ENCODE results near the gene GMDS. TPM values are rescaled to one million over a fixed set of nuclear protein-coding genes. Genes with fewer than 3 reads are reported as not detected.
A peak's percentile ranks its signal among the peaks of the same experiment; 100 is the strongest.

GMDS gene
- total RNA-seq, 4 donors from 2014 or later: 9.5 to 32.8 (median 22.4) TPM

GRCh38 chr6:1618311-1619097, 626.9 kb downstream of the GMDS start:
- intact Hi-C loops (cut with DNase I): no loop called here
- Histone ChIP-seq H3K27ac (peak overlapping the region; percentile 41 to 49 (median 46)), H3K9me3 (no peaks in the 10 kb centered on the region), H3K4me3 (replicated peaks in 1 of 3) (no peak overlapping the region), H3K27me3 (peaks cover 31% of the 10 kb centered on the region), H3K36me3 (no peaks in the 10 kb centered on the region), H3K4me1 (peaks cover 8 to 30% of the 10 kb centered on the region in 2 donors)
- 68 to 77% methylated on average over 27 to 31 of the region's 31 CpGs for WGBS, 2 donors
- DNase-seq: no peak
- TF ChIP-seq CTCF (IDR thresholded peaks at IDR 0.05): no peak
- TF ChIP-seq POLR2A (IDR thresholded peaks at IDR 0.05): no peak

GRCh38 chr6:1617466-1618310, 627.7 kb downstream of the GMDS start:
- Histone ChIP-seq H3K4me1 (peaks cover 8 to 30% of the 10 kb centered on the region in 2 donors), H3K4me3 (replicated peaks in 1 of 3) (peak overlapping the region in 1 of 3 donors; percentile 5), H3K36me3 (no peaks in the 10 kb centered on the region), H3K27me3 (peaks cover 39% of the 10 kb centered on the region), H3K9me3 (no peaks in the 10 kb centered on the region), H3K27ac (peak overlapping the region; percentile 41 to 49 (median 46))
- WGBS, 2 donors: 78 to 87% methylated on average over 20 to 21 of the region's 21 CpGs
- intact Hi-C loops (cut with DNase I): no loop called here
- TF ChIP-seq POLR2A (IDR thresholded peaks at IDR 0.05) (no peak), CTCF (IDR thresholded peaks at IDR 0.05) (no peak)
- no peak for DNase-seq

- 82 to 86% methylated on average over 11 of the region's 11 CpGs for WGBS, 2 donors
- Histone ChIP-seq H3K9me3 (no peaks in the 10 kb centered on the region), H3K27me3 (peaks cover 39% of the 10 kb centered on the region), H3K4me3 (replicated peaks in 1 of 3) (peak overlapping the region in 1 of 3 donors; percentile 5), H3K36me3 (no peaks in the 10 kb centered on the region), H3K4me1 (peaks cover 10 to 35% of the 10 kb centered on the region in 2 donors), H3K27ac (peak overlapping the region in 2 of 3 donors; percentile 45 to 46)
- intact Hi-C loops (cut with DNase I): no loop called here
- TF ChIP-seq POLR2A (IDR thresholded peaks at IDR 0.05) (no peak), CTCF (IDR thresholded peaks at IDR 0.05) (no peak)
- no peak for DNase-seq
Measured at GRCh38 chr6:1616701-1617463, 628.5 kb downstream of the GMDS start.

GRCh38 chr6:1615853-1616420, 629.5 kb downstream of the GMDS start:
- 85 to 89% methylated on average over 10 of the region's 10 CpGs for WGBS, 2 donors
- H3K36me3 ChIP-seq: no peaks in the 10 kb centered on the region
- peaks cover 11 to 39% of the 10 kb centered on the region in 2 donors for H3K4me1 ChIP-seq
- peak overlapping the region in 2 of 3 donors; percentile 67 to 78 for H3K27ac ChIP-seq
- intact Hi-C loops (cut with DNase I): no loop called here
- TF ChIP-seq CTCF (IDR thresholded peaks at IDR 0.05): no peak
- TF ChIP-seq POLR2A (IDR thresholded peaks at IDR 0.05): no peak
- H3K9me3 ChIP-seq: no peaks in the 10 kb centered on the region
- peaks cover 39% of the 10 kb centered on the region for H3K27me3 ChIP-seq
- no peak overlapping the region for H3K4me3 ChIP-seq (replicated peaks in 1 of 3)
- no peak for DNase-seq
